Nephron progenitor cell (in vitro differentiated cells): ENCODE measurements around the gene CNTNAP5.

Experiments used
- DNase-seq: peaks from one replicate; pipeline ENCODE4 v3.0.0; 2021
- H3K27ac Mint-ChIP-seq: 2 replicates; pipeline ENCODE4 v1.8.0; 2021; ENCODE audit warnings: mild to moderate bottlenecking, moderate library complexity, mixed read lengths
- H3K27me3 Mint-ChIP-seq: 2 replicates; pipeline ENCODE4 v1.8.0; 2021; ENCODE audit warnings: mild to moderate bottlenecking, low read depth, mixed read lengths; ENCODE audit not compliant: poor library complexity
- H3K36me3 Mint-ChIP-seq: 2 replicates; pipeline ENCODE4 v1.8.0; 2021; ENCODE audit warnings: low read depth, mixed read lengths
- H3K4me1 Mint-ChIP-seq: 2 replicates; pipeline ENCODE4 v1.8.0; 2021; ENCODE audit warnings: mixed read lengths
- H3K4me3 Mint-ChIP-seq: 2 replicates; pipeline ENCODE4 v1.8.0; 2021; ENCODE audit warnings: mild to moderate bottlenecking, moderate library complexity, mixed read lengths
- H3K9me3 Mint-ChIP-seq: 2 replicates; pipeline ENCODE4 v1.8.0; 2021; ENCODE audit warnings: mild to moderate bottlenecking, moderate library complexity, mixed read lengths
- TF ChIP-seq, protein P1 (sequence below): fragments of 200-600 bp; sonication (generic); IDR thresholded peaks from 2 replicates; pipeline ENCODE4 v1.5.0; 2021; ENCODE audit warnings: antibody characterized with exemption

The CNTNAP5 gene

DNA sequence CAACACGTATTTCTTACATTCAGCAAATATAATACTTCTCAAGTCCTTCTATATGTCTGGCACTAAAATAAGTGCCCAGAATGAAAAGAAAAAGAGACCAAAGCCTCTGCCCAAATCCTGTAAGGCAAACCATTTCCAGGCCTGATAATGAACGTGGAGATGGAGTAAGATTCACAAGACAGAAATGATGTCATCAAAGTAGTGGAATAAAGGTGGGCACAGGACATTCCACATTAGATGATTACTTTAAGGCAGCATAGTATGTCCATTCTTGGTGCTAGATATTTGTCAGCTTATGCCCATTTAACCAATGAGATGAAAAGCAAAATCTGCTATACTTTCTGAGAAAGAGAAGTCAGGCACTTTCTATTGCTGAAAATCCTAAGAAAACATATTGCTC is 38.5 kb downstream of the CNTNAP5 start:
- Mint-ChIP-seq H3K4me3 (no peak overlapping the region), H3K4me1 (no peaks in the 10 kb centered on the region), H3K27me3 (no peaks in the 10 kb centered on the region), H3K27ac (no peak overlapping the region), H3K9me3 (no peaks in the 10 kb centered on the region), H3K36me3 (no peaks in the 10 kb centered on the region)
- TF ChIP-seq, protein P1, sequence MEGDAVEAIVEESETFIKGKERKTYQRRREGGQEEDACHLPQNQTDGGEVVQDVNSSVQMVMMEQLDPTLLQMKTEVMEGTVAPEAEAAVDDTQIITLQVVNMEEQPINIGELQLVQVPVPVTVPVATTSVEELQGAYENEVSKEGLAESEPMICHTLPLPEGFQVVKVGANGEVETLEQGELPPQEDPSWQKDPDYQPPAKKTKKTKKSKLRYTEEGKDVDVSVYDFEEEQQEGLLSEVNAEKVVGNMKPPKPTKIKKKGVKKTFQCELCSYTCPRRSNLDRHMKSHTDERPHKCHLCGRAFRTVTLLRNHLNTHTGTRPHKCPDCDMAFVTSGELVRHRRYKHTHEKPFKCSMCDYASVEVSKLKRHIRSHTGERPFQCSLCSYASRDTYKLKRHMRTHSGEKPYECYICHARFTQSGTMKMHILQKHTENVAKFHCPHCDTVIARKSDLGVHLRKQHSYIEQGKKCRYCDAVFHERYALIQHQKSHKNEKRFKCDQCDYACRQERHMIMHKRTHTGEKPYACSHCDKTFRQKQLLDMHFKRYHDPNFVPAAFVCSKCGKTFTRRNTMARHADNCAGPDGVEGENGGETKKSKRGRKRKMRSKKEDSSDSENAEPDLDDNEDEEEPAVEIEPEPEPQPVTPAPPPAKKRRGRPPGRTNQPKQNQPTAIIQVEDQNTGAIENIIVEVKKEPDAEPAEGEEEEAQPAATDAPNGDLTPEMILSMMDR = no peak
- no peak for DNase-seq

DNA sequence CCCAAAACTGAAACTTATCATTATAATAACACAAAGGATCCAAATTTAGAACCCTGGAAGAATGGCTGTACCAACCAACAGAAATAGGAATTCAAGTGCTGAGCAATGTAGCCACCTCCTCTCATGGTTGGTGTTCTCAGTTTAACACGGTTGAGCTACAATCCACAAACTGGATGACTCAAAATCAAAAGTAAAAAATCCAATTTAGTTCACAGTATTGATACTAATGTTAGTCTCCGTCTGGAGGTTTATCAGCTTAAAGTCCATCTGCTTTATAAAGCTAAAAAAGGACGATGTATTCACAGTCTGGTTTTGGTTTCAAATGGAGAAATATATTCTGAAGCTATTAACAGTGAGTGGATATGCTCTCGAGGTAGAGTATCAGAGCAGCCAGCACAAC is 40.5 kb downstream of the CNTNAP5 start:
- no peaks in the 10 kb centered on the region for H3K36me3 Mint-ChIP-seq
- no peak for DNase-seq
- no peak overlapping the region for H3K4me3 Mint-ChIP-seq
- H3K9me3 Mint-ChIP-seq = no peaks in the 10 kb centered on the region
- H3K27me3 Mint-ChIP-seq = no peaks in the 10 kb centered on the region
- H3K27ac Mint-ChIP-seq = no peak overlapping the region
- TF ChIP-seq, protein P1 = no peak
- no peaks in the 10 kb centered on the region for H3K4me1 Mint-ChIP-seq

DNA sequence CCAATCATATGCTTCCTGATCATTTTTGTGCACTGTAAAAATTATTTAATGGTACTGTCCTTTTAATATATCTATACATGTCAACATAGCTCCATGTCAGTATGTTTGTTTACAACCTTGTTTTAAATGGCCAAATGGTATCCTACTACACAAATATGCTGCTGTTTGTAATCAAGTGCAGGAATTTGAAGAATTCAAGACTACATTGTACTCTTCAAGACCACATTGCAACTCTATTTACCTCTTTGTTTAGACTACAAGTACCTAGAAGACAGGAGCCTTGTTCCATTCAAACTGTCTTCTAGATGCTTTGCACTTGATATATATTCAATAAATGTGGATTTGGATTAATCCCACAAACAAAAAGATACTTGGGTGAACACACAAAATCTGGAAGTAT is 41.7 kb downstream of the CNTNAP5 start:
- H3K9me3 Mint-ChIP-seq = no peaks in the 10 kb centered on the region
- no peaks in the 10 kb centered on the region for H3K36me3 Mint-ChIP-seq
- H3K27me3 Mint-ChIP-seq = no peaks in the 10 kb centered on the region
- no peak overlapping the region for H3K4me3 Mint-ChIP-seq
- no peak for DNase-seq
- no peaks in the 10 kb centered on the region for H3K4me1 Mint-ChIP-seq
- H3K27ac Mint-ChIP-seq = no peak overlapping the region
- TF ChIP-seq, protein P1 = no peak

DNA sequence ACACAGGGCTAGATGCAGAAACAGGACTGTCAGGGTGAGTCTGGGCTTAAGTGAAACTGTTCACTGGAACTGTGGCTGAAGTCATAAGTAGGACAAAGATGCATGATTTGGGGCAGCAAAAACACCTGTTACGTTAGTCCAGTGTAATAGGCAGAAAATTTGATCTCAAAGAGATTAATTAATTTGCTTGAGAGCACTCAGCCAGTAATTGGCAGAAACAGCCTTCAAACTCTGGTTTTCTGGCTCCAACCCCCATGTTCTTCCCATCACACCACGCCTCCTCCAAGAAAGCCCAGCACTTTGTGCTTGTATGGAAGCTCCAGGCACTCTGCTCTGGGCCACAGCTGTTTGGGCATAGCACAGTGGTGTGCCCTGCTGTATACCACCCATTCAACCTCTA is 54.0 kb downstream of the CNTNAP5 start:
- Mint-ChIP-seq H3K36me3 (no peaks in the 10 kb centered on the region), H3K27ac (no peak overlapping the region), H3K9me3 (peaks cover 7% of the 10 kb centered on the region), H3K27me3 (no peaks in the 10 kb centered on the region), H3K4me1 (no peaks in the 10 kb centered on the region), H3K4me3 (no peak overlapping the region)
- TF ChIP-seq, protein P1 = no peak
- DNase-seq = no peak

DNA sequence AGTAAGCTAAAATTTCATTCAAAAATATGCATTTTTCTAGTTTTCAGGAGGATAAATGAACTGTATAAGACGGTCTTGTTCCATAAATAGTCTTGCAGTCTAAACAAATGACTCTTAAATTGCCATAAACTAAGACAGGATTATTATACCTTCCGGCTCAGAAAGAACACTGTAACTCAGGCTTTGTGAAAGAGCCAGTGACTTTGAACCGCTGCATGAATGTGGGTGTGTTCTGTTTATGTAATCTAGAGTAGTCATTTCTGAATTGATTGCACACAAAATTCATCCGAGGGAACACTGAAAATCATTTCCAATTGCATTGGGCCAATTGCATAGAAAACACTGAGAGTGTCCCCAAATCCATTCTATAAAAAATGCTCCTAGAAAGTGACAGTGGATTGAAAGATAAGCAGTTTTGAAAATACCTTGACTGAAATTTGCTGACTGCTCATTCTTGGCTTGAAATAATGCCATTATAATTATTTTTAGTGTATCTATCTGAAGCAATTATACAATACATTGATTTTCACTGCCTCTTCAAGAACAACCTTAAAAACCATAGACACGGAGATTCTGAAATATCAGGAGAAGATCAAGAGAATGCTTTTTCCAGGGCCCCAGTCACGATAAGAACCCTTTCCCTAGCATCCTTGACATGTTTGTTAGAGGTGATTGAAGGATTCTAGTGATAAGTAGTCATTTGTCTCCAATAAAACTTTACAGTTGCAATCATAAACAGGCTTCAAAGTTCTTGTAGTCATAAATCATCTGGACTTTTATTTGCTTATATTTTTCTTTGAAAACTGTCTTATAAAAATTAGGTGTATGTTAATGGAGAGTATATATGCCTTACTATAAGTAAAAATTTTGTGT is 55.4 kb downstream of the CNTNAP5 start:
- no peak for DNase-seq
- H3K36me3 Mint-ChIP-seq = no peaks in the 10 kb centered on the region

More for the DNA sequence above, 55.4 kb downstream of the CNTNAP5 start:
- Mint-ChIP-seq H3K4me1 (no peaks in the 10 kb centered on the region), H3K4me3 (no peak overlapping the region), H3K9me3 (peaks cover 7% of the 10 kb centered on the region), H3K27ac (no peak overlapping the region), H3K27me3 (no peaks in the 10 kb centered on the region)
- TF ChIP-seq, protein P1 = no peak
